MM.1S (cell line): Measurements from ENCODE around the gene POLR1D.

Source experiments
- DNase-seq: peaks from one replicate; pipeline ENCODE4 v3.0.0-alpha.2; 2015
- H2AFZ ChIP-seq: fragments of 300-600 bp; sonication (generic); 2 replicates; pipeline ENCODE4 v1.6.0; 2016; ENCODE audit warnings: antibody characterized with exemption, low read length
- H3F3A ChIP-seq: fragments of 300-600 bp; sonication (generic); 2 replicates; pipeline ENCODE4 v1.6.1; 2016; ENCODE audit warnings: mild to moderate bottlenecking, antibody characterized with exemption, low read length, moderate library complexity, mixed read lengths; ENCODE audit not compliant: insufficient read depth
- H3K27ac ChIP-seq: fragments of 300-600 bp; sonication (generic); 2 replicates; pipeline ENCODE4 v1.5.1; 2016; ENCODE audit warnings: mild to moderate bottlenecking, low read length
- H3K27me3 ChIP-seq: fragments of 300-600 bp; sonication (generic); replicated peaks from 2 replicates; pipeline ENCODE4 v1.6.0; 2016; ENCODE audit warnings: low read length; ENCODE audit not compliant: insufficient read depth
- H3K36me3 ChIP-seq: fragments of 300-600 bp; sonication (generic); replicated peaks from 2 replicates; pipeline ENCODE4 v1.6.1; 2016; ENCODE audit warnings: mild to moderate bottlenecking, low read length, mixed read lengths; ENCODE audit not compliant: insufficient read depth
- H3K4me1 ChIP-seq: fragments of 300-600 bp; sonication (generic); 2 replicates; pipeline ENCODE4 v1.6.1; 2016; ENCODE audit warnings: low read length, mixed read lengths
- H3K4me2 ChIP-seq: fragments of 300-600 bp; sonication (generic); 2 replicates; pipeline ENCODE4 v1.6.0; 2016; ENCODE audit warnings: low read depth, low read length
- H3K4me3 ChIP-seq: fragments of 300-600 bp; sonication (generic); 2 replicates; pipeline ENCODE4 v1.5.1; 2016; ENCODE audit warnings: low read length, mixed read lengths
- H3K79me2 ChIP-seq: fragments of 300-600 bp; sonication (generic); 2 replicates; pipeline ENCODE4 v1.6.1; 2016; ENCODE audit warnings: mixed run types, low read length, mixed read lengths
- H3K9ac ChIP-seq: fragments of 300-600 bp; sonication (generic); 2 replicates; pipeline ENCODE4 v1.6.1; 2016; ENCODE audit warnings: low read length, mixed read lengths
- H3K9me2 ChIP-seq: fragments of 300-600 bp; sonication (generic); replicated peaks from 2 replicates; pipeline ENCODE4 v1.6.1; 2016; ENCODE audit warnings: mild to moderate bottlenecking, low read length, mixed read lengths; ENCODE audit not compliant: insufficient read depth
- H3K9me3 ChIP-seq: fragments of 300-600 bp; sonication (generic); replicated peaks from 2 replicates; pipeline ENCODE4 v1.6.1; 2016; ENCODE audit warnings: mild to moderate bottlenecking, low read length, mixed read lengths; ENCODE audit not compliant: insufficient read depth
- H4K20me1 ChIP-seq: fragments of 300-600 bp; sonication (generic); 2 replicates; pipeline ENCODE4 v1.6.1; 2016; ENCODE audit warnings: mild to moderate bottlenecking, low read length, moderate library complexity, mixed read lengths; ENCODE audit not compliant: insufficient read depth
- CTCF ChIP-seq: fragments of 300-600 bp; sonication (generic); IDR thresholded peaks from 2 replicates; pipeline ENCODE4 v1.5.1; 2016; ENCODE audit warnings: antibody characterized with exemption, low read length, mixed read lengths
- EZH2 ChIP-seq: fragments of 300-600 bp; sonication (generic); optimal IDR thresholded peaks from 2 replicates; pipeline ENCODE3; 2017; ENCODE audit warnings: low read depth, mild to moderate bottlenecking, antibody characterized with exemption, low read length, mixed read lengths
- EZH2phosphoT487 ChIP-seq: fragments of 300-600 bp; sonication (generic); IDR thresholded peaks from 2 replicates; pipeline ENCODE4 v1.6.1; 2018; ENCODE audit warnings: antibody characterized with exemption, low read length

POLR1D gene

GRCh38 chr13:27599845-27600553, 21.7 kb upstream of the POLR1D start:
- Histone ChIP-seq H3K27ac (no peak overlapping the region), H3F3A (no peaks in the 10 kb centered on the region), H3K27me3 (no peaks in the 10 kb centered on the region), H3K9me3 (no peaks in the 10 kb centered on the region), H3K4me2 (no peak overlapping the region), H3K4me3 (no peak overlapping the region), H3K79me2 (peaks cover 80% of the 10 kb centered on the region), H3K9me2 (no peaks in the 10 kb centered on the region), H2AFZ (no peak overlapping the region), H3K9ac (no peak overlapping the region), H4K20me1 (no peaks in the 10 kb centered on the region), H3K4me1 (peaks cover 10% of the 10 kb centered on the region), H3K36me3 (no peaks in the 10 kb centered on the region)
- no peak for TF ChIP-seq EZH2phosphoT487
- no peak for TF ChIP-seq EZH2
- no peak for TF ChIP-seq CTCF
- DNase-seq = no peak

GRCh38 chr13:27600711-27601110, 21.0 kb upstream of the POLR1D start:
- Histone ChIP-seq H3K79me2 (peaks cover 80% of the 10 kb centered on the region), H3F3A (peaks cover 5% of the 10 kb centered on the region; the same call in 1 of the 2 replicates), H3K4me1 (peaks cover 10% of the 10 kb centered on the region; the same call in 1 of the 2 replicates), H3K4me3 (no peak overlapping the region), H3K27me3 (no peaks in the 10 kb centered on the region), H4K20me1 (no peaks in the 10 kb centered on the region), H3K4me2 (no peak overlapping the region), H3K9ac (no peak overlapping the region), H3K36me3 (no peaks in the 10 kb centered on the region), H3K9me3 (no peaks in the 10 kb centered on the region), H3K27ac (no peak overlapping the region), H3K9me2 (no peaks in the 10 kb centered on the region), H2AFZ (no peak overlapping the region)
- no peak for DNase-seq
- TF ChIP-seq EZH2 (no peak), EZH2phosphoT487 (no peak), CTCF (no peak)

DNA sequence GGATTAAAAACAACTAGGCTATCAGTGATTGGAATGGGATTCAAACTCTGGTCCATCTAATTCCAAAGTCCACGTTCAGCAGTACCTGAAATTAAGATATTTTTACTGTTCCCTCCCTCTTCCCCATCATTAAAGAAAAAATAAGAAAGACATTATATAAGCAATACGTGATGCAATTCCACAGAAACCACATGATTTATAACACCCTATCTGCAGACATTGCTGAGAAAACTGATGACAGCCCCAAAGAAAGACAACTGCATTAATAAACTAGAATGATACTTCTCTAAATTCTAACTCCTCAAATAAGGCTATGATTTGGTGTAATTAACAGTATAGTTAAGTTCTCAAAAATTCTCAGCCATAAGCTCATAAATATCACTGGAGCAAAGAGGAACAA, 20.5 kb upstream of the POLR1D start:
- Histone ChIP-seq H3K27me3 (no peaks in the 10 kb centered on the region), H3K27ac (no peak overlapping the region), H3K36me3 (no peaks in the 10 kb centered on the region), H3K9ac (no peak overlapping the region), H3K4me3 (no peak overlapping the region), H3K4me1 (0 out of 2 replicates have a peak, but pooled peaks cover 13% of the 10 kb centered on the region), H3K9me2 (no peaks in the 10 kb centered on the region), H3K9me3 (no peaks in the 10 kb centered on the region), H2AFZ (no peak overlapping the region), H3F3A (peaks cover 5% of the 10 kb centered on the region; the same call in 1 of the 2 replicates), H3K79me2 (peaks cover 82% of the 10 kb centered on the region), H4K20me1 (no peaks in the 10 kb centered on the region), H3K4me2 (no peak overlapping the region)
- TF ChIP-seq EZH2phosphoT487 (no peak), EZH2 (no peak), CTCF (no peak)
- no peak for DNase-seq
